NCI-H345 treated with DMSO at 0.1 percent for 48 hours (cell line): ENCODE results near the gene SOX11.

Experiments used
- DNase-seq: peaks from one replicate; lab custom pipeline; 2025; ENCODE audit not compliant: unreplicated experiment; lab: John Stamatoyannopoulos, UW

SOX11 gene

DNA sequence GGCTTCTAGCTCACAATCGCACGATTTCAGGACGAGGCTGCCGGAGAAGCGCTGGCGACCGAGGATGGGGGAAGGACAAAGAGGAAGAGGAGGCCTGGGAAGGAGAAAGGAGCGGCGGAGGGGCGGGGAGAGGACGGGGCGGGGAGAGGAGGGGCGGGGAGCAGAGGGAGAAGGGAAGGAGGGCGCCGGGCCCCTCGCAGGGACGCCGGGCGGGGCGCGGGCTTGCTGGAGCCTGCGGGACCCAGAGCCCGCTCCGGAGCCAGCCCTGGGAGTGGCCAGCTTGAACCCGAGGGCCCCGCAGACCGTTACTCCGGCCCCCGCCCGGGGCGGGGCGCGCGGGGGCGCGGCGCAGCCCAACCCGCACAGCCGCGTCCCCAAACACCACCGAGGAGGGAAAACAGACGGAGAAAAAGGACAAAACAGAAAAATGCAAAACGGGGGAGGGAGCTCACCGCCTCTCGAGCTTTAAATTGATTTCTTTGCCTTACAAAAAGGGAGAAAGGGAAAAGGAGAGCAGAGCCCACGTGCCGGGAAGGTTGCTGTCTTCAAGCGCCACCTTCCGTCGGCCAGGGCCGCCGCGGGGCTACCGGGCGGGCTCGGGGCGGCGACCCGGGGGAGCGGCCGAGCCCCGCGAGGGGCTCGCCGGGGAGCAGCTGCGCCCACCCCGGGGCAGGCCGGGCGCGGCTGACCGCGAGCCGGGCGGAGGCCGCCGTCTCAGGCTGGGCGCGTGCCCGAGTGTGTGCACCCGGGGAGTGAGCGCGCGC, 781 bp upstream of the SOX11 start:
- peak; percentile 91 for DNase-seq

DNA sequence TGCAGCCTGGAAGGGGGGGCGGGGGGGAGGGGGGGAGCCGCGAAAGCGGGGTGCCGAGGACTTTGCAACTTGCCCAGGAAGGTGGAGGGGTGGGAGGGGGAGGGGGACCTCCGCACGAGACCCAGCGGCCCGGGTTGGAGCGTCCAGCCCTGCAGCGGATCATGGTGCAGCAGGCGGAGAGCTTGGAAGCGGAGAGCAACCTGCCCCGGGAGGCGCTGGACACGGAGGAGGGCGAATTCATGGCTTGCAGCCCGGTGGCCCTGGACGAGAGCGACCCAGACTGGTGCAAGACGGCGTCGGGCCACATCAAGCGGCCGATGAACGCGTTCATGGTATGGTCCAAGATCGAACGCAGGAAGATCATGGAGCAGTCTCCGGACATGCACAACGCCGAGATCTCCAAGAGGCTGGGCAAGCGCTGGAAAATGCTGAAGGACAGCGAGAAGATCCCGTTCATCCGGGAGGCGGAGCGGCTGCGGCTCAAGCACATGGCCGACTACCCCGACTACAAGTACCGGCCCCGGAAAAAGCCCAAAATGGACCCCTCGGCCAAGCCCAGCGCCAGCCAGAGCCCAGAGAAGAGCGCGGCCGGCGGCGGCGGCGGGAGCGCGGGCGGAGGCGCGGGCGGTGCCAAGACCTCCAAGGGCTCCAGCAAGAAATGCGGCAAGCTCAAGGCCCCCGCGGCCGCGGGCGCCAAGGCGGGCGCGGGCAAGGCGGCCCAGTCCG, 540 bp downstream of the SOX11 start:
- peak; percentile 51 for DNase-seq

DNA sequence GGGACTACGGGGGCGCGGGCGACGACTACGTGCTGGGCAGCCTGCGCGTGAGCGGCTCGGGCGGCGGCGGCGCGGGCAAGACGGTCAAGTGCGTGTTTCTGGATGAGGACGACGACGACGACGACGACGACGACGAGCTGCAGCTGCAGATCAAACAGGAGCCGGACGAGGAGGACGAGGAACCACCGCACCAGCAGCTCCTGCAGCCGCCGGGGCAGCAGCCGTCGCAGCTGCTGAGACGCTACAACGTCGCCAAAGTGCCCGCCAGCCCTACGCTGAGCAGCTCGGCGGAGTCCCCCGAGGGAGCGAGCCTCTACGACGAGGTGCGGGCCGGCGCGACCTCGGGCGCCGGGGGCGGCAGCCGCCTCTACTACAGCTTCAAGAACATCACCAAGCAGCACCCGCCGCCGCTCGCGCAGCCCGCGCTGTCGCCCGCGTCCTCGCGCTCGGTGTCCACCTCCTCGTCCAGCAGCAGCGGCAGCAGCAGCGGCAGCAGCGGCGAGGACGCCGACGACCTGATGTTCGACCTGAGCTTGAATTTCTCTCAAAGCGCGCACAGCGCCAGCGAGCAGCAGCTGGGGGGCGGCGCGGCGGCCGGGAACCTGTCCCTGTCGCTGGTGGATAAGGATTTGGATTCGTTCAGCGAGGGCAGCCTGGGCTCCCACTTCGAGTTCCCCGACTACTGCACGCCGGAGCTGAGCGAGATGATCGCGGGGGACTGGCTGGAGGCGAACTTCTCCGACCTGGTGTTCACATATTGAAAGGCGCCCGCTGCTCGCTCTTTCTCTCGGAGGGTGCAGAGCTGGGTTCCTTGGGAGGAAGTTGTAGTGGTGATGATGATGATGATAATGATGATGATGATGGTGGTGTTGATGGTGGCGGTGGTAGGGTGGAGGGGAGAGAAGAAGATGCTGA, 1.4 kb downstream of the SOX11 start:
- peak; percentile 40 for DNase-seq

DNA sequence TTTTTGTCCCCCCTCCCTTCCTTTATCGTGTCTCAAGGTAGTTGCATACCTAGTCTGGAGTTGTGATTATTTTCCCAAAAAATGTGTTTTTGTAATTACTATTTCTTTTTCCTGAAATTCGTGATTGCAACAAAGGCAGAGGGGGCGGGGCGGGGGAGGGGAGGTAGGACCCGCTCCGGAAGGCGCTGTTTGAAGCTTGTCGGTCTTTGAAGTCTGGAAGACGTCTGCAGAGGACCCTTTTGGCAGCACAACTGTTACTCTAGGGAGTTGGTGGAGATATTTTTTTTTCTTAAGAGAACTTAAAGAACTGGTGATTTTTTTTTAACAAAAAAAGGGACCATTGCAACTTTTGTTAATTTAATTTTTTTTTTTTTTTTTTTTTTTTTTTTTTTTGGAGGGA, 2.1 kb downstream of the SOX11 start:
- DNase-seq, result peak; percentile 45

DNA sequence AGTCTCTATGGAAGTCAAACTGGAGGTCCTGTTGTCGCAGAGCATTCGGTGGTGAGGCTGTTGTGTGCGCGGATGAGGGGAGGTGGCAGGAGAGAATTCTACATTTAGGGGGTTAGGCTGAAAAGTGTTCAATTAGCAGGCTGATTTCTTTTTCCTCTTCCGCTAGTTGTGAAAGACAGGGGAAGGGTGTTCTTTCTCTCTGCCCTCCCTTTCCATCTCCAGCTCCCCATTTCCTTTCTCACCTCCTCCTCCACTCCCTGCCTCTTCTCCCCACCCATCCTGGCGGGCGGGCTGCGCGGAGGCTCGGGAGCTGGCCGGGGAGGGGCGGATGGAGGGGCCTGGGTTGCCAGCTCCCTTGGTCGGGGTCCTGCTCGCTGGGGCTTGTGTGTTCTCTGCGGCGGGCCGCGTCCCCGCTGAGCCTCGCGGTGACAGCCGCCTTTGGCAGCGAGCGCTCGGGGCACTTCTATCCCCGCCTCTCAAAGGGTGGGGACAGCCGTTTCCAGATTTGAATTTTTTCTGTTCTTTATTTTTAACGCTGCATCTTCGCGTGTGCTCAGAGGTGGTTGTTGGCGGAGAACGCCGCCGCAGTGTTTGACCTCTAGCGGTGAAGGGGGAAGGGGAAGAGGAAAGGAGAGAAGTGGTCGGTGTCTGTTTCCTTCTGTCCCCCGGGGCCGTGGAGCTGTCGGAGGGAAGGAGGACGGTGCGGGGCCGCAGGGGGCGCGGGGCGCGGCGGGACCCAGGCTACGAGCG, 3.6 kb downstream of the SOX11 start:
- no peak for DNase-seq

DNA sequence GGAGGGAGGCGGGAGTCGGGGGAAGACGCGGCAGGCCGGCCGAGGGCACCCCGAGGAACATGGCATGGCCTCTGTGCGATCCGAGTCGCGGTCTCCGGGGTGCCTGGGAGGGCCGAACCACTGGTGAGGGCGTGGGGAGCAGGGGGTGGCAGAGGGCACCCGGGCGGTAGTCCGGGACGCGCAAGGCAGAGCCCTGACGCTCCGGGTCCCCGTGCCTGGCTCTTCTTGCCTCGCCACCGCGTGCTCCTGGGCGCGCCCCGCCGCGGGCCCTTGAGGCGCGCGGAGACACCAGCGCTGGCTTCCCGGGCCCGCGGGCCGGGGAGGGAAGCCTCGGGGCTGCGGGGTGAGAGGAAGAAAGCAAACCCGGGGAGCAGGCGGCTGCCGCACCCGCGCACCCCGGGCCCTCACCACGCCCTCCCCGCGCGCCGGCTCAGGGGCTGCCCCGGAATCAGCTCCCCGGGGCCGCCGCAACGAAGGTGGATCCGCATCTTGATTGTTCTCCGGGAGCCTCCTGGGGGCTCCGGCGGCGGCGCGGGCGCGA, 4.3 kb downstream of the SOX11 start:
- DNase-seq, result no peak

DNA sequence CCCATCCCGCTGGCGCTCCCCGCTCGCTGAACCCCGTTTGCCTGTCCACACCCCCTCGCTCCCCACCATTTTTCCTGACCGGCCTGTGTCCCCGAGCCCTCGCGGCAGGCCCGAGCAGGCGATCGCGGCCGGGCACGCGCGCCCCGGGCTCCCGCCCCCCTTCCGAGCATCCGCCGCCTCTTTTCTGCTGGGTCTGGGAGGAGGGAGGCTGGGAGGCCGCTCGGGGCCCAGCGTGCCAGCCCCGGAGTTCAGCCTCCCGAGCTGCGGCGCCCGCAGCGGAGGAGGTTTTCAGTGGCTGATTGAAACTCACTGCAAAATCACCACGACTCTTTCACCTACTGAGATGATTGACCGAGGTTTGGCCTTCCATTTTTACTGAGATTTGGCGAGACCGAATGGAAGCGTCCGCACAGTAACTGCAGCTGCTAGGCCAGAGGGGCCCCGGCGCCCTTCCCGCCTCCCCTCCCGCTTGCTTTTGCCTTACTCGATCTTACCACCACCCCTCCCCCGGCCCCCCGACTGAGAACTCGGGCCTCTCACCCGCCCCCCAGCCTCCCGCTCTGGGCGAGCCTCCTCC, 4.8 kb downstream of the SOX11 start:
- peak; percentile 54 for DNase-seq

DNA sequence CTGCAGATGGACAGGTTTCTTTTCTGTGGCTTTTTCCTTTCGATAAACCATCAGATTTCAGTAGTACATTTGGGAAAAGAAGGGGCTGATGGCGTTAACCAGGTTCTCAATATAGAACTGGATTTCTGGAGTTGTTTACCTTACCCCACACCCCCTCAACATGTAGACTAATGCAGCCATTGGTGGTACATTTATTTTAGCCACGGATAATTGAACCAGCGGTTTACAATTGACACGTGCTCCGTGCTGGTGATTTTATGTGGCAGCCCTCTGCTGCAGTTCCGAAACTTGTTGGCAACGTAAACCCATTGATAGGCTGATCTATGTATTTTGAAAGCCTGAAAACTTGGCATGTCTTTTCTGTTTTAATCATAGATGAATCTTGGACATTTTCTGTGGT, 5.4 kb downstream of the SOX11 start:
- DNase-seq, result peak; percentile 54

DNA sequence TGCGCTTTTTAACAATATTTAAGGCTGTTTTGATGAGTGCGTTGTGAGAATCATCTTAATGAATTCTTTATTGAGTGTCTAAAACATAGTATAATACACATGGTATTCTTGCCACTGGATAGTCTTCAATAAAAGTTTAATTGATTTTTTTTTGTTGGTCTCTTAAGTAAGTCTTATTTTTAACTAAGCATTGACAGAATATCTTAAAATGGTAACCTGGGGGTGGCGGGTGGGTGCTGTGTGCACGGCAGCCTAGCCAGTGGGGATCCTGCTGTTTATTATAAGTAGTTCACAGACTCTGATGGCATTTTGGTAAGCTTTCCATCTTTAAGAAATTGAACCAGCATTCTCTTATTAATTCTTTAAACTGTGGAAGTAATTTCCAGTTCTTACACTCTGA, 6.0 kb downstream of the SOX11 start:
- no peak for DNase-seq

DNA sequence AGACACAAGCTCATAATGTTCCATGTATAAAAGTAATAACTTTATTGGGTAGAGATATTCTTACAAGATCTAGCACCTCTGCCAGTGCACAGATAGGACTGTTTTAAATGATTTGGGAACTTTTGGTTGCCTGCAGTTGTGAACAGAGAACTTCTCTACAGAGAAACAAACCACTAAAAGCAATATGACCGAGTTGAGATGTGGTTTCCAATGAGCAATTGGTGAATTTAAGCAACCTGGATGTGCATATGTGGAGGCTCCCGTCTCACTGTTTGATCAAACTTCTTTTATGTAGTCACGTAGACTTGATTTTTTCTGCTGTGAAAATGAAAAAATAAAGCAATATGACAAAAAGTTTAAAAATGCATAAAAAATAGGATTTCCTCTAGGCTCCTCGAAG, 7.8 kb downstream of the SOX11 start:
- no peak for DNase-seq

DNA sequence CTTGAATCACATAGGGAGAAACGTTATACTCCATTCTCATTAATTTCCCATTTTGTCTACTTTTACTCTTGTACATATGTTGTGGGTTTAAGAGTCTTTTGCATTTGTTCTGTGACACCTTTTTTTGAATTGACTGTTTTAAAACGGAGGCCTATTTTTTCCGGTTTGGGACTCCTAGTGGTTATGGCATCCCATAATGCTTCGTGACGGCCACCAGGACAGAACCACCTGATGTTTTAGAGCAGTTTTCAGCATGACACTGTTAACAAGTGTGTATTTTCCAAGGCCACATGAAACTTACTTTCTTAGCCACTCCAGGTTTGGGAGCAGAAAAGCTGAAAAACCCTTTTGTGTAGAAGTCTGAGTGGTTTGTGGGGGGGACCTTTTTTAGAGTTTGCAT, 8.4 kb downstream of the SOX11 start:
- DNase-seq, result no peak

DNA sequence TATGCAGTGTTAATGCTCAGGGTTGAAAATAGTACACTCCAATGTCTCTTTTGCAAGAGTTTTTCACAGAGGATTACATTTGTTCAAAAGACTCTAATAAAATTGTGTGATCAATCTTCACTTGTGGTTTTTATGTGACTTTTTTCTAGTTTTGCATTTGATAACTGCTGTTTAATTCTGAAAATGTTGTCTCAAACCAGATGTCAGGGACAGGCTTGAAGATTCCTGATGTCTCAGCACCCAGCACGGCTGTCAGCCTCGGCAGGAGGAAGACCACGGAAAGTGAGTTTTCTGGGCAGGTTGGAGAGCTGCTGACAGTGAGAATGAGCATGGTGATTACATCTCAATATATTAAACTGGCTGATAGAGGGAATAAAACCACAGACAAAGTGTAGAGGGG, 9.1 kb downstream of the SOX11 start:
- no peak for DNase-seq

DNA sequence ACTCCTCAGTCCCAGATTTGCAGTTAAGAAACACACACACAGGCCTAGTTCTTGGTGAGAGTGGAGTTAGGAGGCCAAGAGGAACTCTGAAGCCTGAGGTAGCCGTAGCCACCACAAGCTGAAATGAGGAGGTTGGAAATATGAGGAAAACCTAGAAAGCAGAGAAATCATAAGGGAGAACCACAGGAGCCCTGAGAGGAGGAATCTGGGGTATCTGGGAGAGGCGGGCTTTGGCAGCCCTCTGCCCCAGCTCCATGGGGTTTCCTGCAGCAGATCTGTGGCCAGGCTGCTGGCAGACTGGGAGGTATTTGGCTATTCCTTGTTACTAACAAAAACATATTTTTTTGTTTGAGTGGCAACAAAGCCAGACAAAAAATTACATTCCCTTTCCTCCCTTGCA, 11.0 kb downstream of the SOX11 start:
- DNase-seq, result no peak

DNA sequence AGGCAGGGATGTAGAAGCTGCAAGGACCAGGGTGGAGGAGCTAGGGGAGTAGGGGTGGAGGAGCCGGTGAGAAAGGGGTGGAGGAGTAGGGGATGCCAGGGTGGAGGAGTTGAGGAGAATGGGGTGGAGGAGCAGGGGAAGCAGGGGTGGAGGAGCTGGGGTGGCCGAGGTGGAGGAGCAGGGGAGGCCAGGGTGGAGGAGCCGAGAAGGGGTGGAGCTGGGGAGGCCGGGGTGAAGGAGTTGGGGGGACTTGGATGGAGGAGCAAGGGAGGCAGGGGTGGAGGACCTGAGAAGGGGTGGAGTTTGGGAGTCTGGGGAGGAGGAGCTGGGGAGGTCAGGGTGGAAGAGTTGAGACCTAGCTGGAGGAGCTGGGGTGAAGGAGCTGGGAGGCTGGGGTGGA, 13.3 kb downstream of the SOX11 start:
- DNase-seq, result no peak

DNA sequence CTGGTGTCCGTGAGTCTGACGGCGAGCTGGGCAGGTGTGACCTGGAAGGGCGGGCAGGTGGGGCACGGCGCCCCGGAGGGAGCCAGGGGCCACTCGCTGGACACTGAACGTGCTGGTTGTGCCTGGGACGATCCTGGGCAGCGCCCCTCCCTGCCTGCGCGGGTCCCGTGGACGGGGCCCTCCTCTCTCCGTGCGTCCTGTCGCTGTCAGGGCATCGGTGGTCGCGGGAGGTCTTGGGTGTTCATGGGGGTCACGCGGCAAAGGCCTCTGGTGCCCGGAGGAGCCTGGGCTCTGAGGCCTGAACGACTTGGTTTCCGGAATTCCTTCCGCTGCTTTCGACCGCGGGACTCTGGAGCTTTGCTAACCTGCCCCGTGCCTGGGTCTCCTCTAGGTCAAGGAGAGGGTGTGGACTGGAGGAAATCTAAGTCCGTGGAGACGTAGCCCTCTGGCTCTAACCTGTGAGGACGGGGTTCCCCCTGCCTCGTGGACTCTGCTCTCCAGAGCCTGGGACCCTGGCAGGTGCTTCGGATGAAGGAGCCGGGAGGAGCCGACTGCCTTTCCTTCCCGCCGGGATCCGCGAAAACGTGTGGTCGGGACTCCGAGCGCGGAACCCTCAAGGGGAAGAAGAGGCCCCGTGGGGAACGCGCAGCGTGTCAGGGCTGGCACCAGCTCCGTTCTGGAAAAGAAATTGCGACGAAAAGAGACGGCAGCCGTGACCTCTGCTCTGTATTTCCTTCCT, 14.7 kb downstream of the SOX11 start:
- no peak for DNase-seq

DNA sequence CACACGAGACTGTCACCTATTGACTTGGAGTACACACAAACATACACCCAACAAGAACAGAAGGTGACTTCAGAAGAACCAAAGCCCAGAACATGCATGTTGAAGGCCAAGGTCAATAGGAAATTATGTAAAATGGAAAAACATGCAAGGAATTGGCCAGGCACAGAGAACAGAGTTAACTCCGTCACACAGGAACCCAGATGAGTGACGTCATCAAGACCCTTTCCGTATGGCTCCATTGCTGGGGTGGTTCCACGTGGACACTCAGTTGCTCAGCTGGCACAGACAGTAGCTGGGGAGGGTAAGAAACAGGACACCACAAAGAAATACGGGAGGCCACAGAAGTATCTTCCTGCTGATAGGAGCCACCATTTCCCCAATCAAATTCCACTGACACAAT, 18.4 kb downstream of the SOX11 start:
- DNase-seq, result no peak

DNA sequence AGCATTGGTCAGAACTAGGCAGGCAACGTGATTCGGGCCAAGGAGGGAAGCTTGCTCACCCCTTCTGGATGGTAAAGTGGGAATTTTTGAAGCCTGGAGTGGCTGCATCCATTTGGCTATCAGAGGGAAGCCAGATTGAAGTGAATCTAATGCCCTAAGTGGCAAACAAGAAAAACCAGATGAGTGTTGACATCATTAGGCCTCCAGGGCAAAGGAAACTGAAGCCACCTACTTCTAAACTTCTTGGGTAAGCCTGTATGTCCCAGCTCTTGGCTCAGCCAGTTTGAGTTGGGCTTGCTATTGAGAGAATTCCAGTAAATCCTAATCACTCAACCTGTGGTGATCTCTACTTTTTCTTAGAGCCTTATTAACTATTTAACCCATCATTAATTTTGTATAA, 20.9 kb downstream of the SOX11 start:
- DNase-seq, result no peak

DNA sequence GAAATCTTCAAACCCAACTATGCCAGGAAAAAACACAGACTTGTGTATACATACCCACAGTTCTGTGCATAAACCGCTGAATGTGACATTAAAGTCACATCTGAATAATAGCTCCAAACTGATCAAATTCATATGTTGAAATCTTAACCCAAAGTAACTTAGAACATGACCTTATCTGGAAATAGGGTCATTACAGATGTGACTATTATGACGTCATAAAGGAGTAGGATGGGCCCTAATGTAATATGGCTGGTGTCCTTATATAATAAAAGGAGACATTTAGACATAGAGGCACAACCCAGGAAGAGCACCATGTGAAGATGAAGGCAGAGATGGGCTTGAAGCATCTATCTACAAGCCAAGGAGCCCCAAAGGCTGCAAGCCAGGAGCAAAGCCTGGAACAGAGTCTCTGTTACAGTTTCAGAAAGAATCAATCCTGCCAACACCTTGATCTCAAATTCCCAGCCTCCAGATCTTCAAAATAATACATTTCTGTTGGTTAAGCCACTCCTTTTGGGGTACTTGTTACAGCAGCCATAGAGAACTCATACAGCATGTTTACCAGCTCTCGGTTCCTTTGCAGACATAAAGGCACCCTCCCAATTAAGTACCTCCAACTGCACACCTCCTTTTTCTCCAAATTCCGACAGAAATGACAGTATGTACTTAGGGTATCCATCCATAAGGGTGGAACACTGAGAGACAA, 27.6 kb downstream of the SOX11 start:
- DNase-seq, result no peak

DNA sequence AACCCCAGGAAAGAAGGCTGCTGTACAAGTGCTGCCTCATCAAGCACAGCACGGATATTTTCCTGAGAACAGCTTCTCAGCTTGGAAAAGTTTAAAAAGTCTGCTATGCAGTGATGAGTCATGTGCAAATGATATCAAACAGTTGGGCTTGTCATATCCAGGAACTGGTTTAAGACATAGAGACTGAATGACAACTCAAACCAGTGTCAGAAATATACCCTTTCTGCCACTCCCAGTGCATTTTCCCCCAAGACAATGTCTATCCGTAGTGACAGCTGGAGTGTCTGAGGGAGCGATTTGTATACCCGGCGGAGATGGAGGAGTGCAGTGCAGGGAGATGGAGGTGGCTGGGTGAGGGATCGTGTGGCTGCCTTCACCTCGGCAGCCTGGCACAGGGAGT, 28.2 kb downstream of the SOX11 start:
- no peak for DNase-seq
